Activated CD4-positive, alpha-beta T cell treated with anti-CD3 and anti-CD28 coated beads for 36 hours (primary cell): ENCODE results near the gene MDK. TPM values are rescaled to one million over a fixed set of nuclear protein-coding genes. Genes with fewer than 3 reads are reported as not detected.

Experiments
- ATAC-seq: fragments of 200-7000 bp; cut with Tn5 transposase; one replicate; pipeline ENCODE4 v1.10.0; 2021; ENCODE audit warnings: mild to moderate bottlenecking, moderate library complexity
- CTCF ChIA-PET: fragments of 350-600 bp; sonication (Branson Sonifier 250); formaldehyde crosslinking; loops from one replicate; lab custom pipeline; 2021; ENCODE audit warnings: antibody characterized with exemption; lab: Charles Lee
- POLR2A ChIA-PET: fragments of 350-600 bp; sonication (Branson Sonifier 250); formaldehyde crosslinking; loops from one replicate; lab custom pipeline; 2021; ENCODE audit warnings: antibody characterized with exemption, inconsistent platforms; lab: Charles Lee
- DNase-seq: peaks from one replicate; pipeline ENCODE4 v3.0.0-alpha.2; 2020
- H3K27ac Mint-ChIP-seq: one replicate; pipeline ENCODE4 v1.8.0; 2021; ENCODE audit warnings: mixed read lengths
- H3K27me3 Mint-ChIP-seq: one replicate; pipeline ENCODE4 v1.8.0; 2021; ENCODE audit warnings: mixed read lengths
- H3K36me3 Mint-ChIP-seq: one replicate; pipeline ENCODE4 v1.8.0; 2021; ENCODE audit warnings: low read depth, mixed read lengths
- H3K4me1 Mint-ChIP-seq: one replicate; pipeline ENCODE4 v1.8.0; 2021; ENCODE audit warnings: mixed read lengths
- H3K4me3 Mint-ChIP-seq: one replicate; pipeline ENCODE4 v1.8.0; 2021; ENCODE audit warnings: mild to moderate bottlenecking, moderate library complexity, mixed read lengths
- H3K9me3 Mint-ChIP-seq: one replicate; pipeline ENCODE4 v1.8.0; 2021; ENCODE audit warnings: low read depth, mixed read lengths
- intact Hi-C, 2 experiments: fragments of 100-400 bp; cut with DNase I in 1 of 2; cut with micrococcal nuclease in 1 of 2; formaldehyde crosslinking; loops; one replicate each; pipeline versions ENCODE4 v1.14.2 to v1.15.1; 2022 to 2024; cut with DNase I, micrococcal nuclease
- total RNA-seq, 2 experiments: library from RNA; stranded (reverse); gene quantifications; one replicate each; pipeline ENCODE4 v1.2.3, GENCODE V29; 2021

Gene MDK
- total RNA-seq, 2 experiments from 2014 or later: 3.0 to 6.7 TPM

GRCh38 chr11:46397526-46397925, 16.1 kb downstream of the MDK start:
- Mint-ChIP-seq H3K27ac (no peak overlapping the region), H3K9me3 (no peaks in the 10 kb centered on the region)

GRCh38 chr11:46402957-46403902, 21.8 kb downstream of the MDK start:
- POLR2A ChIA-PET: interaction anchor here (0.5 kb wide), 1 partner anchor 119 kb away, joined by 3 read pairs; no protein-coding TSS in a partner anchor
- DNase-seq: no peak
- intact Hi-C loops: no loop called here
- ATAC-seq: no peak
- Mint-ChIP-seq H3K9me3 (no peaks in the 10 kb centered on the region), H3K4me1 (no peaks in the 10 kb centered on the region), H3K36me3 (peaks cover 18% of the 10 kb centered on the region), H3K27me3 (no peaks in the 10 kb centered on the region), H3K4me3 (no peak overlapping the region), H3K27ac (no peak overlapping the region)
- CTCF ChIA-PET: interaction anchor here (0.9 kb wide), 1 partner anchor 41 kb away, joined by 3 read pairs; no protein-coding TSS in a partner anchor

More at GRCh38 chr11:46397526-46397925, 16.1 kb downstream of the MDK start:
- CTCF ChIA-PET: interaction anchor here (0.6 to 0.7 kb wide), 2 partner anchors 54 to 303 kb away, joined by 3 read pairs; partner anchors contain the start of genes ARHGAP1 and ZNF408
- no peak for ATAC-seq
- Mint-ChIP-seq H3K27me3 (peaks cover 11% of the 10 kb centered on the region), H3K36me3 (peaks cover 8% of the 10 kb centered on the region), H3K4me3 (no peak overlapping the region), H3K4me1 (peaks cover 6% of the 10 kb centered on the region)
- no peak for DNase-seq
- POLR2A ChIA-PET: no interaction called here
- intact Hi-C loops: no loop called here

- H3K9me3 Mint-ChIP-seq: no peaks in the 10 kb centered on the region
- peaks cover 18% of the 10 kb centered on the region for H3K36me3 Mint-ChIP-seq
- no peak for DNase-seq
- ATAC-seq: no peak
- POLR2A ChIA-PET: no interaction called here
- H3K4me1 Mint-ChIP-seq: no peaks in the 10 kb centered on the region
- H3K27me3 Mint-ChIP-seq: no peaks in the 10 kb centered on the region
- CTCF ChIA-PET: no interaction called here
- intact Hi-C loops: no loop called here
- H3K27ac Mint-ChIP-seq: no peak overlapping the region
- H3K4me3 Mint-ChIP-seq: no peak overlapping the region
Observed at GRCh38 chr11:46404476-46405017, 23.1 kb downstream of the MDK start.

GRCh38 chr11:46407635-46408034, 26.2 kb downstream of the MDK start:
- Mint-ChIP-seq H3K9me3 (no peaks in the 10 kb centered on the region), H3K4me1 (no peaks in the 10 kb centered on the region), H3K36me3 (peaks cover 17% of the 10 kb centered on the region), H3K4me3 (no peak overlapping the region), H3K27me3 (no peaks in the 10 kb centered on the region), H3K27ac (no peak overlapping the region)
- ATAC-seq (no peak), DNase-seq (no peak)
- ChIA-PET CTCF (no interaction called here), POLR2A (no interaction called here)
- intact Hi-C loops: no loop called here

GRCh38 chr11:46408407-46408986, 27.0 kb downstream of the MDK start:
- POLR2A ChIA-PET: no interaction called here
- intact Hi-C loops: no loop called here
- ATAC-seq (no peak), DNase-seq (no peak)
- no peak overlapping the region for H3K4me3 Mint-ChIP-seq
- no peaks in the 10 kb centered on the region for H3K4me1 Mint-ChIP-seq
- H3K9me3 Mint-ChIP-seq: no peaks in the 10 kb centered on the region
- H3K27me3 Mint-ChIP-seq: no peaks in the 10 kb centered on the region
- no peak overlapping the region for H3K27ac Mint-ChIP-seq
- CTCF ChIA-PET: no interaction called here
- H3K36me3 Mint-ChIP-seq: peaks cover 15% of the 10 kb centered on the region

- ChIA-PET POLR2A (no interaction called here), CTCF (interaction anchor here (1.4 kb wide), 1 partner anchor 22 kb away, joined by 4 read pairs; no protein-coding TSS in a partner anchor)
- intact Hi-C loops: no loop called here
- Mint-ChIP-seq H3K9me3 (no peaks in the 10 kb centered on the region), H3K27ac (no peak overlapping the region), H3K4me3 (no peak overlapping the region), H3K27me3 (no peaks in the 10 kb centered on the region), H3K4me1 (peaks cover 10% of the 10 kb centered on the region), H3K36me3 (peaks cover 16% of the 10 kb centered on the region)
- no peak for ATAC-seq
- no peak for DNase-seq
Observed at GRCh38 chr11:46410021-46410420, 28.6 kb downstream of the MDK start.

- Mint-ChIP-seq H3K27ac (no peak overlapping the region), H3K36me3 (peaks cover 22% of the 10 kb centered on the region), H3K4me3 (no peak overlapping the region), H3K27me3 (no peaks in the 10 kb centered on the region), H3K9me3 (no peaks in the 10 kb centered on the region), H3K4me1 (peaks cover 16% of the 10 kb centered on the region)
- ChIA-PET CTCF (interaction anchor here (0.9 to 1.8 kb wide), 5 partner anchors 10 to 357 kb away, joined by 3 to 6 read pairs (median 4); partner anchors contain the start of gene CHRM4), POLR2A (no interaction called here)
- no peak for ATAC-seq
- intact Hi-C loops: no loop called here
- DNase-seq: no peak
Observed at GRCh38 chr11:46413760-46414465, 32.4 kb downstream of the MDK start.

- DNase-seq (no peak), ATAC-seq (no peak)
Observed at GRCh38 chr11:46414466-46414796, 33.0 kb downstream of the MDK start.

GRCh38 chr11:46414879-46415278, 33.4 kb downstream of the MDK start:
- H3K4me1 Mint-ChIP-seq: peaks cover 16% of the 10 kb centered on the region
- ChIA-PET POLR2A (no interaction called here), CTCF (interaction anchor here (0.9 kb wide), 1 partner anchor 15 kb away, joined by 3 read pairs; no protein-coding TSS in a partner anchor)
- DNase-seq (no peak), ATAC-seq (no peak)
- H3K4me3 Mint-ChIP-seq: no peak overlapping the region
- H3K27ac Mint-ChIP-seq: no peak overlapping the region
- intact Hi-C loops: no loop called here
- H3K27me3 Mint-ChIP-seq: no peaks in the 10 kb centered on the region
- H3K36me3 Mint-ChIP-seq: peaks cover 22% of the 10 kb centered on the region
- no peaks in the 10 kb centered on the region for H3K9me3 Mint-ChIP-seq

More at GRCh38 chr11:46414466-46414796, 33.0 kb downstream of the MDK start:
- peaks cover 16% of the 10 kb centered on the region for H3K4me1 Mint-ChIP-seq
- ChIA-PET CTCF (interaction anchor here (0.9 to 1.3 kb wide), 3 partner anchors 14 to 356 kb away, joined by 3 read pairs; no protein-coding TSS in a partner anchor), POLR2A (no interaction called here)
- H3K4me3 Mint-ChIP-seq: no peak overlapping the region
- H3K27me3 Mint-ChIP-seq: no peaks in the 10 kb centered on the region
- H3K27ac Mint-ChIP-seq: no peak overlapping the region
- H3K36me3 Mint-ChIP-seq: peaks cover 22% of the 10 kb centered on the region
- intact Hi-C loops: no loop called here
- H3K9me3 Mint-ChIP-seq: no peaks in the 10 kb centered on the region

- DNase-seq: no peak
- Mint-ChIP-seq H3K27me3 (no peaks in the 10 kb centered on the region), H3K27ac (no peak overlapping the region), H3K36me3 (peaks cover 30% of the 10 kb centered on the region), H3K9me3 (no peaks in the 10 kb centered on the region), H3K4me3 (no peak overlapping the region), H3K4me1 (peaks cover 16% of the 10 kb centered on the region)
- ChIA-PET CTCF (interaction anchor here (0.7 to 0.9 kb wide), 2 partner anchors 29 to 153 kb away, joined by 3 read pairs; no protein-coding TSS in a partner anchor), POLR2A (no interaction called here)
- no peak for ATAC-seq
- intact Hi-C loops: no loop called here
Observed at GRCh38 chr11:46417711-46418110, 36.2 kb downstream of the MDK start.

GRCh38 chr11:46418751-46419150, 37.3 kb downstream of the MDK start:
- peaks cover 34% of the 10 kb centered on the region for H3K36me3 Mint-ChIP-seq
- no peaks in the 10 kb centered on the region for H3K9me3 Mint-ChIP-seq
- POLR2A ChIA-PET: no interaction called here
- H3K27me3 Mint-ChIP-seq: no peaks in the 10 kb centered on the region
- intact Hi-C loops: no loop called here
- CTCF ChIA-PET: interaction anchor here (0.6 kb wide), 1 partner anchor 107 kb away, joined by 5 read pairs; no protein-coding TSS in a partner anchor
- ATAC-seq (no peak), DNase-seq (no peak)
- H3K4me1 Mint-ChIP-seq: peaks cover 16% of the 10 kb centered on the region
- H3K27ac Mint-ChIP-seq: no peak overlapping the region
- H3K4me3 Mint-ChIP-seq: no peak overlapping the region
